Measurements from ENCODE around the gene ZNF804B.

DNA sequence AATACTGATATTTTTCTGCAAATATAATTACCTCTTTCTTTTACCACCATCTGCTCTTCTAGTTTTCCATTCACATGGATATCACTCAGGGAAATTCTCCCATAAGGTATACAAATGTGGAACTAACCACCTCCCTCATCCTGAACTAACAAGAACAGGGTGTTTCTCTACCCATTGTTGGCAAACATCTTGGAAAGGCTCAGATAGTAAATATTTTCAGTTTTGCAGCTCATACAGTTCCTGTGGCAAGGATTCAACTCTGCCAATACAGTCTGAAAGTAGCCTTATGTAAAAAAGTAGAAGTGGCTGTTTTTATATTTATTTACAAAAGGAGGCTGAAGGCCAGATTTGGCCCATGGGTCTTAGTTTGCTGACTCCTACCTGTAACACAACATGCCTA lies 549.0 kb downstream of the ZNF804B start:
- TF ChIP-seq POLR2A (IDR thresholded peaks at IDR 0.05; ENCODE audit: low read depth, low read length) = no peak
- TF ChIP-seq, protein P1, sequence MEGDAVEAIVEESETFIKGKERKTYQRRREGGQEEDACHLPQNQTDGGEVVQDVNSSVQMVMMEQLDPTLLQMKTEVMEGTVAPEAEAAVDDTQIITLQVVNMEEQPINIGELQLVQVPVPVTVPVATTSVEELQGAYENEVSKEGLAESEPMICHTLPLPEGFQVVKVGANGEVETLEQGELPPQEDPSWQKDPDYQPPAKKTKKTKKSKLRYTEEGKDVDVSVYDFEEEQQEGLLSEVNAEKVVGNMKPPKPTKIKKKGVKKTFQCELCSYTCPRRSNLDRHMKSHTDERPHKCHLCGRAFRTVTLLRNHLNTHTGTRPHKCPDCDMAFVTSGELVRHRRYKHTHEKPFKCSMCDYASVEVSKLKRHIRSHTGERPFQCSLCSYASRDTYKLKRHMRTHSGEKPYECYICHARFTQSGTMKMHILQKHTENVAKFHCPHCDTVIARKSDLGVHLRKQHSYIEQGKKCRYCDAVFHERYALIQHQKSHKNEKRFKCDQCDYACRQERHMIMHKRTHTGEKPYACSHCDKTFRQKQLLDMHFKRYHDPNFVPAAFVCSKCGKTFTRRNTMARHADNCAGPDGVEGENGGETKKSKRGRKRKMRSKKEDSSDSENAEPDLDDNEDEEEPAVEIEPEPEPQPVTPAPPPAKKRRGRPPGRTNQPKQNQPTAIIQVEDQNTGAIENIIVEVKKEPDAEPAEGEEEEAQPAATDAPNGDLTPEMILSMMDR (conservative IDR thresholded peaks at IDR 0.05; ENCODE audit: low read depth, low read length) = no peak
- TF ChIP-seq NFE2L2 (IDR thresholded peaks at IDR 0.05; ENCODE audit: low read depth, low read length) = no peak
- no peak for TF ChIP-seq SMC3 (IDR thresholded peaks at IDR 0.05; ENCODE audit: low read depth, low read length)
- no peak for TF ChIP-seq RAD21 (IDR thresholded peaks at IDR 0.05; ENCODE audit: low read length)
- TF ChIP-seq MXI1 (IDR thresholded peaks at IDR 0.05; ENCODE audit: borderline replicate concordance, low read depth, low read length) = no peak
- TF ChIP-seq RFX5 (IDR thresholded peaks at IDR 0.05; ENCODE audit: low read depth, low read length) = no peak
- no peak for TF ChIP-seq BHLHE40 (IDR thresholded peaks at IDR 0.05; ENCODE audit: low read depth, low read length)
- TF ChIP-seq RCOR1 (IDR thresholded peaks at IDR 0.05; ENCODE audit: insufficient replicate concordance, low read length) = no peak
- TF ChIP-seq, protein P2, sequence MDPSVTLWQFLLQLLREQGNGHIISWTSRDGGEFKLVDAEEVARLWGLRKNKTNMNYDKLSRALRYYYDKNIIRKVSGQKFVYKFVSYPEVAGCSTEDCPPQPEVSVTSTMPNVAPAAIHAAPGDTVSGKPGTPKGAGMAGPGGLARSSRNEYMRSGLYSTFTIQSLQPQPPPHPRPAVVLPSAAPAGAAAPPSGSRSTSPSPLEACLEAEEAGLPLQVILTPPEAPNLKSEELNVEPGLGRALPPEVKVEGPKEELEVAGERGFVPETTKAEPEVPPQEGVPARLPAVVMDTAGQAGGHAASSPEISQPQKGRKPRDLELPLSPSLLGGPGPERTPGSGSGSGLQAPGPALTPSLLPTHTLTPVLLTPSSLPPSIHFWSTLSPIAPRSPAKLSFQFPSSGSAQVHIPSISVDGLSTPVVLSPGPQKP (IDR thresholded peaks at IDR 0.05; ENCODE audit: borderline replicate concordance, low read depth, low read length) = no peak
- TF ChIP-seq FOS (IDR thresholded peaks at IDR 0.05; ENCODE audit: low read depth, low read length) = no peak
